ENCODE results near the gene CHST12.

- no peak for TF ChIP-seq CTCF (IDR thresholded peaks at IDR 0.05)
- no peak for TF ChIP-seq GRHL2 (CRISPR knock-in tag; IDR thresholded peaks at IDR 0.05; ENCODE audit: insufficient replicate concordance, severe bottlenecking)
- TF ChIP-seq FOXP4 (CRISPR knock-in tag; IDR thresholded peaks at IDR 0.05), result no peak
- TF ChIP-seq RORB (CRISPR knock-in tag; IDR thresholded peaks at IDR 0.05), result no peak
- TF ChIP-seq USF2 (CRISPR knock-in tag; IDR thresholded peaks at IDR 0.05), result 0 out of 2 replicates have a peak, but pooled peaks have one; percentile 42
- no peak for TF ChIP-seq MYBL2 (CRISPR knock-in tag; IDR thresholded peaks at IDR 0.05)
- no peak for TF ChIP-seq JUN (CRISPR knock-in tag; IDR thresholded peaks at IDR 0.05)
- TF ChIP-seq, protein P1, sequence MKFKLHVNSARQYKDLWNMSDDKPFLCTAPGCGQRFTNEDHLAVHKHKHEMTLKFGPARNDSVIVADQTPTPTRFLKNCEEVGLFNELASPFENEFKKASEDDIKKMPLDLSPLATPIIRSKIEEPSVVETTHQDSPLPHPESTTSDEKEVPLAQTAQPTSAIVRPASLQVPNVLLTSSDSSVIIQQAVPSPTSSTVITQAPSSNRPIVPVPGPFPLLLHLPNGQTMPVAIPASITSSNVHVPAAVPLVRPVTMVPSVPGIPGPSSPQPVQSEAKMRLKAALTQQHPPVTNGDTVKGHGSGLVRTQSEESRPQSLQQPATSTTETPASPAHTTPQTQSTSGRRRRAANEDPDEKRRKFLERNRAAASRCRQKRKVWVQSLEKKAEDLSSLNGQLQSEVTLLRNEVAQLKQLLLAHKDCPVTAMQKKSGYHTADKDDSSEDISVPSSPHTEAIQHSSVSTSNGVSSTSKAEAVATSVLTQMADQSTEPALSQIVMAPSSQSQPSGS (CRISPR knock-in tag; IDR thresholded peaks at IDR 0.05; ENCODE audit: borderline replicate concordance, low read depth), result no peak
- TF ChIP-seq STAT6 (CRISPR knock-in tag; conservative IDR thresholded peaks at IDR 0.05; ENCODE audit: low read depth), result no peak
- no peak for TF ChIP-seq TEAD4 (CRISPR knock-in tag; IDR thresholded peaks at IDR 0.05)
- no peak for TF ChIP-seq AFF4 (CRISPR knock-in tag; IDR thresholded peaks at IDR 0.05; ENCODE audit: borderline replicate concordance)
- no peak for TF ChIP-seq E2F1 (CRISPR knock-in tag; IDR thresholded peaks at IDR 0.05)
- TF ChIP-seq, protein P2, sequence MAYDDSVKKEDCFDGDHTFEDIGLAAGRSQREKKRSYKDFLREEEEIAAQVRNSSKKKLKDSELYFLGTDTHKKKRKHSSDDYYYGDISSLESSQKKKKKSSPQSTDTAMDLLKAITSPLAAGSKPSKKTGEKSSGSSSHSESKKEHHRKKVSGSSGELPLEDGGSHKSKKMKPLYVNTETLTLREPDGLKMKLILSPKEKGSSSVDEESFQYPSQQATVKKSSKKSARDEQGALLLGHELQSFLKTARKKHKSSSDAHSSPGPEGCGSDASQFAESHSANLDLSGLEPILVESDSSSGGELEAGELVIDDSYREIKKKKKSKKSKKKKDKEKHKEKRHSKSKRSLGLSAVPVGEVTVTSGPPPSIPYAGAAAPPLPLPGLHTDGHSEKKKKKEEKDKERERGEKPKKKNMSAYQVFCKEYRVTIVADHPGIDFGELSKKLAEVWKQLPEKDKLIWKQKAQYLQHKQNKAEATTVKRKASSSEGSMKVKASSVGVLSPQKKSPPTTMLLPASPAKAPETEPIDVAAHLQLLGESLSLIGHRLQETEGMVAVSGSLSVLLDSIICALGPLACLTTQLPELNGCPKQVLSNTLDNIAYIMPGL (CRISPR knock-in tag; IDR thresholded peaks at IDR 0.05), result no peak
These were observed 94.3 kb downstream of the CHST12 start for GRCh38 chr7:2497500-2498336.

Data from WTC11 (cell line).